Amygdala (tissue), 56 donors: ENCODE data around the gene CALM1.

Experiments
- DNase-seq, 56 donors: peaks; one replicate each; lab custom pipeline; 2025; lab: John Stamatoyannopoulos, UW

Gene CALM1

DNA sequence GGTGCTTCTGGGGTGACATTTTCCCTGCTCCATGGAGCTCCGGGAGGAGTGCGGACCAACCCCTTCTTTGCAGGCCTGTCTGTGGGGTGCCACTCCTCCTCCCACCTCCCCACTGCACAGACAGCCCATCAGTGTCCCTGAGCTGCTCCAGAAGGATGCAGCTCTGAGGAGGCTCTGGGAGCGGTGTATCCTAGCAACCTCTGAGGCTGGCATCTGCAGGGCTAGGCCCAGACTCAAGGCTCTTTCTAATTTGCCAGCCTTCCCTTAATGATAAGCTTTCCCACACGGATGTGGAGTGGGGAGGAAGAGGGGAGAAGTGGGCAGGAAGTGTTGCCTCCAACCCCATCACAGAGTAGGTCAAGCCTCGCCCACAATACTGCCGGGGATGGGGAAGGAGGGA lies 59.7 kb downstream of the CALM1 start:
- DNase-seq, result peak in 24 of 56 donors; percentile 12 to 65 (median 31)

DNA sequence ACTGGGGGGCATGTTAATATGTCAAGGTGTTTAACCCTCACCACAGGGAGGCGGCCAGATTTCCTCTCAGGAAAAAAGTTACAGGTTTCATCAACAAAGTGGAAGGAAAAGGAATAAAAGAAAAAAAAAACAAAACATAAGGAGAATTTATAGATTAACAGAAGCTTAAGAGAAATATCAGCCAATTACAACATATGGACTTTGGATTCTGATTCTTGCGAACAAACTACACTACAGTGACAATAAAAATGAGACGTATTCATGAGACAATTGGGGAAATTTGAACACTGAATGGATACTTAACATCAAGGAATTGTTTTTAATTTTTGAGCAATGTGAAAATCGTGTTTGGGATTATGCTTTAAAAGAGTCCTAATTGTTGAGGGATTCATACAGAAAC lies 60.4 kb downstream of the CALM1 start:
- no peak for DNase-seq
